Ureter (tissue), 1 donor: ENCODE results near the gene CLSTN1. TPM values are rescaled to one million over a fixed set of nuclear protein-coding genes. Genes with fewer than 3 reads are reported as not detected.
"Not testable (repeated sequence)": the region's sequence is repeated elsewhere in the genome, so short reads cannot be mapped to it uniquely, and the experiment has no call there.

Experiments used
- DNase-seq: peaks from one replicate; pipeline ENCODE4 v3.0.0-alpha.2; 2020; ENCODE audit warnings: low spot score
- total RNA-seq: library from RNA; stranded (reverse); gene quantifications from one replicate; pipeline ENCODE4 v1.2.4, GENCODE V29; 2023
- donor health status: DM: yes; HTN: yes; CAD: no.

Gene CLSTN1
- total RNA-seq, 1 donor from 2014 or later: 75.0 TPM

GRCh38 chr1:9714257-9714718 lies 109.5 kb downstream of the CLSTN1 start:
- no peak for DNase-seq

- DNase-seq: not testable (repeated sequence)
These were observed 111.0 kb downstream of the CLSTN1 start for GRCh38 chr1:9712767-9713166.

GRCh38 chr1:9711466-9712020 lies 112.2 kb downstream of the CLSTN1 start:
- no peak for DNase-seq

DNA sequence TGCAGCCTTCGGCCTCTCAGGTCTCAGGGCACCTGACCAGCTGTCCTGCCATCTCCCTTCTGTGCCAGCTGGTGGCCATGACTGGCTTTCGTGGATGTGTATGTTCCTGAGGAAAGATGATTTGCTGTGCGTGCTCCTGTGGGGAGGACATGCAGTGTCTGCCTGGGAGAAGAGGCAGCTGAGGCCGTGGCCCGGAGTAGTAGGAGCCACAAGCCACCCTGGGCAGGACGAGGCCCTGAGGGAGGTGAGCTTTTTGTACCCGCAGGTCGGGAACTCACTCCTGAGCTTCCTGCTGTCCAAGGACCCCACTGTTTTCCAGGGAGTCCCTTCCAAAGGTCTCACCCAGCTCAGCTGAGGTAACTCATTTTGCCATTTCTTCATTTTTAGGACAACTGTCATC lies 113.7 kb downstream of the CLSTN1 start:
- no peak for DNase-seq

DNA sequence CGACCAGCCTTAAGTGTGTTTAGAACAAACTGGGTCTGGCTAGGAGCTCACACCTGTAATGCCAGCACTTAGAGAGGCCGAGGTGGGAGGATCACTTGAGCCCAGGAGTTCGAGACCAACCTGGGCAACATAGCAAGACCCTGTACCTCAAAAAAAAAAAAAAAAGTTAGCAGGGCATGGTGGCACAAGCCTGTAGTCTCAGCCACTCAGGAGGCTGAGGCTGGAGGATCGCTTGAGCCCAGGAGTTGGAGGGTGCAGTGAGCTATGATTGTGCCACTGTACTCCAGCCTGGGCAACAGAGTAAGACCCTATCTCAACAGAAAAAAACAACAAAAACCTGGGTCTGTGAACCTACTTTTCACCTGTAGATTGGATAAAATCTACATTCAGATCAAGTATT lies 117.6 kb downstream of the CLSTN1 start:
- no peak for DNase-seq

DNA sequence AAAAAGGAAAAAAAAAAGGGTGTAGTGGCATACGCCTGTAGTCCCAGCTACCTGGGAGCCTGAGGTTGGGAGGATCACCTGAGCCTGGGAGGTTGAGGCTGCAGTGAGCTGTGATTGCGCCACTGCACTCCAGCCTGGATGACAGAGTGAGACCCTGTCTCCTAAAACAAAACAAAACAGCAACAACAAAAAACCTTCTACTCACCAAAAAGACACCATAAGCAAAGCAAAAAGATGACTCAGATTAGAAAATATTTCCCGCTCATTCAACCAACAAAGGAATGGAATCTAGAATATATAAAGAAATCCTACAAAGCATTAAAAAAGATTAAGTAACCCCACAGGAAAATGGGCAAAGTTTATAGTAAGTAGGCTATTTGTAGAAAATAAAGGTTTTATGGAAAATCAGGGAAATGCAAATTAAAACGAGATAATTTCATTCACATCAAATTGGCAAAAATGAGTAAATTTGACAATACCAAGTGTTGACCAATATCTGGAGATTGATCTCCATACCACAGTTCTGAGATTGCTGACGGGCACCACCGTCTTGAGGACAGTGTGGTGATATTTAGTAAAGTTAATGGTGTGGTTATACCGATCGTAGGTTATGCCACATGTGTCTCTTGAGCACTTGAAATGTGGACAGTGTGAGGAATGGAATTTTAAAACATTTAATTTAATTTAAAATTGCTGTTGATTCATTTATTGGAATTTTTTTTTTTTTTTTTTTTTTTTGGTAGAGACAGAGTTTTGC lies 118.2 kb downstream of the CLSTN1 start:
- no peak for DNase-seq

DNA sequence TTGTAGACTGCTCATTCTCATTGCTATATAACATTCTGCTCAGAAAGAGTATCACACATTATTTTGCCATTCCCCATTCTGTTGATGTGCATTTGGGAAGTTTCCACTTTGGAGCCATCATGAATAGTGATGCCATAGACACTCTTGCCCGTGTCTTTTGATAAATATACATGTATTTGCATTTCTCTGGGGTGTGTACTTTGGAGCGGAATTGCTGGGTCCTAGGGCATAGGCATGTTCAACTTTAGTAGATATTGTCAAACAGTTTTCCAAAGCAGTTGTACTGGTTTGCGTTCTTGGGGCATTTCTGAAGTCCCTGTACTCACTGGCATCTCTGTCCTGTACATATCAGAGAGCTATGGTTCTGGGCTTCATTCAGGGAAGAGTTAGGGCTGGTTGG lies 120.1 kb downstream of the CLSTN1 start:
- no peak for DNase-seq

GRCh38 chr1:9703165-9703509 lies 120.6 kb downstream of the CLSTN1 start:
- DNase-seq: no peak

GRCh38 chr1:9701665-9702064 lies 122.1 kb downstream of the CLSTN1 start:
- DNase-seq: no peak

DNA sequence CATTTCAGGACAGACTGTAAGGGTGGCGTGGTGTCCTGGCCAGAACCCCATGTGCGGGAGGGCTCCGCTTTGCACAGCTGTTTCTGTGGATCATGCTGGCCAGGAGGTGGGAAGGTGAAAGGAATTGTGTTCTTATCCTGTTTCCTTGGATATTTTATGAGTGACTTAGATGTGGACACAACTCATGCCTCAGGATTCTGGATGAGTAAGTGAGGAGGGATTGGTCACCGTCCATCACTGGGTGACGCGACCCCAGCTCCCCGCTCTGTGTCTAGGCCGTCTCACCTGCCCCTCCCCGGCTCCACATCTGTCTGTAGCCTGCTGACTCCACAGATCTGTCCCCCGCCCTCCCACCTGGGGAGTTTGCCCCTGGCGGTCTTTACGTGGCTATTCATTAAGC lies 123.4 kb downstream of the CLSTN1 start:
- DNase-seq: no peak

DNA sequence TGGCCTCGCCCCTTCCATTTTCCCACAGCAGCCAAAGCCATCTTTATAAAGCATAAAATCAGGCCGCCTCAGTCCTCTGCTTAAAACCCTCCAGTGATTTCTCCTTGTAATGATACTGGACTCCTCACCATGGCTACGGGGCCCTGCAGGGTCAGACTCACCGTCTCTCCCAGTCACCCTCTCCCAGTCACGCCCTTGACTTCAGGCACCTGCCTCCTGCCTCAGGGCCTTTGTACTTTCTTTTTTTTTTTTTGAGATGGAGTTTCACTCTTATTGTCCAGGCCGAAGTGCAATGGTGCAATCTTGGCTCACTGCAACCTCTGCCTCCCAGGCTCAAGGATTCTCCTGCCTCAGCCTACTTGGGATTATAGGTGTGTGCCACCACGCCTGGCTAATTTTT lies 124.4 kb downstream of the CLSTN1 start:
- DNase-seq: no peak

DNA sequence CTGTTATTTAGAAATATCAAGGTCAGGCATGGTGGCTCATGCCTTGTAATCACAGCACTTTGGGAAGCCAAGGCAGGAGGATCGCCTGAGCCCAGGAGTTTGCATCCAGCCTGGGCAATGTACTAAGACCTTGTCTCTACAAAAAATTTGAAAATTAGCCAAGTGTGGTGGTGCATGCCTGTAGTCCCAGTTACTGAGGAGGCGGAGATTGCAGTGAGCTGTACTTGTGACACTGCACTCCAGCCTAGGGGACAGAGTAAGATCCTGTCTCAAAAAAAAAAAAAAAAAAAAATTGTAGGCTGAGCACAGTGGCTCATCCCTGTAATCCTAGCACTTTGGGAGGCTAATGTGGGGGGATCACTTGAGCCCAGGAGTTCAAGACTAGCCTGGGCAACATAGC lies 127.0 kb downstream of the CLSTN1 start:
- DNase-seq: no peak

DNA sequence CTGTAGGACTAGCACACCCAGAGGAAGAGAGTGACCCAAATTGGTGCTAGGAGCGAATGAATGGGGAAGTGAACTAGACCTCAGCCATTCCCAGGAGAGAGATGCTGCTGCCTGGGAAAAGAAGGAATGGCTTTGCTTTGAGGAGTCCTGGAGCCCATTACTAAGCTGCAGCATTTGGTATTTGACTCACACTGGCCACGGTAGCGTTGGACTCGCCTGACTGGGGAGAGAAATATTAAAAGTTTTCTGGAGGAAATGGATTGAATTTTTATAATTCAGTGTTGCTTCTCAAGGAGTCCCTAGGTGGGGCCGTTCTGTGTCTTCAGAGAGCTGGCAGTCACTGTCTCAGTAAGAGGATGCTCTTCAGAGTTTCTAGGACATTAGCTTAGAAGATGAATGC lies 132.1 kb downstream of the CLSTN1 start:
- no peak for DNase-seq

DNA sequence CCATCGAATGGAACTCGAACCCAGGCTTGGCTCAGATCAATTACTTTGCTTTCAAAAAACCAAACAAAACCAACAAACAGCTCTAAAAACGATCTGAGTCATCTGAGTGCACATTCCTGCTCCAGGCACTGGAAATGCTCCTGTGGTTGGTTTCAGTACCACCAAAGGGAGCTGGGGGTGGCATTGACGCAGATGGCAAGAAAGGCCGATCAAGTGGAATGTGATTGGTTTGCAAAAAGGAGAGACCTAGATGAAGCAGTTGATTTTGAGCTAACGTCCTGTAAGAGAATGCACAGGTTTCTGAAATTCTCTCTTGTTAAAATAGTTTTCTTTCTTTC lies 132.7 kb downstream of the CLSTN1 start:
- no peak for DNase-seq

DNA sequence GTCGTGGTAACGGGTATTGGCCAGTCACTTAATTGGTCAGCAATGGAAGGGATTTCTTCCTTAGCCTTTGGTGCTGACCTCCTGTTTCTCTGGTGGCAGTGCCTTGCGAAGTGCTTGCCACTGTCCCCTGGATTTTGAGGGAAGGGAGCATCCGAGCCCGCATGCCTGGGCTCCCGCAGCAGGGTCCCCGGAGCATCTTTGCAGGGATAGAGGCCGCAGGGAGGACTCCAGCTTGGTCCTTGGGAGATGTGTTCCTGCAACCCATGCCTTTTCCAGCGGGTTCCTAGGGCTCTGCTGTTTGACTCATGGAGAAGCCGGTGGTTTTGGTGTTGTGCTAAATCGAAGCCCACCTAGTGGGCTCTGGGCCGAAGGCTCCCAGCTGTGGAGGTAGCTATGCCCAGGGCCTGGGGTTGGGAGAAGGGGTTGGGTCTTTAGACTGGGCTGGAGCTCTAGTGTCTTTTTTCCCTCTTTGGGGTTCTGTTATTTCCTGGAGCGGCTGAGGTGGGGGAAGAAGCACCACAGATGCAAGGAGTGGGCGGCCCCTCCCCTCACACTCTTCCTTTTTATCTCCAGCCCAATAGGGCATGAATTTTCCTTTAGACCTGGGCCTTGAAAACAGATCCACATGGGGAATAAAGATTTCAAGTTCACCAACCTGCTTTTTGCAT lies 133.2 kb downstream of the CLSTN1 start:
- DNase-seq: no peak

DNA sequence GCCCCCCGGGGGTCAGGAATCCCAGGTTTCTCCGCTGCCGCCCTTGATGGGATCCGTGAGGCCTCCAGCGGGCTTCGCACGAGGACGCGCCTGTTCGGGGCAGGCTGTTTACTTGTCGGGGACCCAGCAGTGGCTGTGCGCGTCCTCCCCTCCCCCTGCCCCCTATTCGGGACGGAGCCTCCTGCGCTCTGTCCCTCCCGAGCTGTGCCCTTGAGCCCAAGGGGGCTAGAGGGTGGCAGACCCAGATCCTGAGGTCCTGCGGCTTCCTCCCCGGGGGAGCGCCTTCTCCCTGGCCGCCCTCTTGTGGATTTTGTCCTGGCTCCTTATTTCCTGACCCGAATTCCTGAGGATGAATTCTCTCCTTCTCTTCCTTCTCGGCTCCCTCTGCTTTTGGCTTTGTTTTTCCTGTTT lies 133.8 kb downstream of the CLSTN1 start:
- no peak for DNase-seq

GRCh38 chr1:9689011-9689706 lies 134.6 kb downstream of the CLSTN1 start:
- peak; percentile 81 for DNase-seq

DNA sequence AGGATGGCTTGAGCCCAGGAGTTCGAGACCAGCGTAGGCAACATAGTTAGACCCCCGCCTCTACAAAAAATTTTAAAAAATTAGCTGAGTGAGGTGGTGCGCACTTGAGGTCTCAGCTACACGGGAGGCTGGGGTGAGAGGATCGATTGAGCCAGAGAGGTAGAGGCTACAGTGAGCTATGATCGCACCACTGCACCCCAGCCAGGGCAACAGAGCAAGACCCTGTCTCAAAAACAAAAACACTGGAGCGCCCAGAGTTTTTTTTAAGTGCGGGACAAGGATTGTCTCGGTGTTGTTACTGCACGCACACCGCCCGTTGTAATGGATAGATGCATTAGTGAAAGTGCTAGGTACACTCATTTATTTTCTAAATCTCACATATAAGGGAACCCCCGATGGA lies 135.2 kb downstream of the CLSTN1 start:
- DNase-seq: no peak

DNA sequence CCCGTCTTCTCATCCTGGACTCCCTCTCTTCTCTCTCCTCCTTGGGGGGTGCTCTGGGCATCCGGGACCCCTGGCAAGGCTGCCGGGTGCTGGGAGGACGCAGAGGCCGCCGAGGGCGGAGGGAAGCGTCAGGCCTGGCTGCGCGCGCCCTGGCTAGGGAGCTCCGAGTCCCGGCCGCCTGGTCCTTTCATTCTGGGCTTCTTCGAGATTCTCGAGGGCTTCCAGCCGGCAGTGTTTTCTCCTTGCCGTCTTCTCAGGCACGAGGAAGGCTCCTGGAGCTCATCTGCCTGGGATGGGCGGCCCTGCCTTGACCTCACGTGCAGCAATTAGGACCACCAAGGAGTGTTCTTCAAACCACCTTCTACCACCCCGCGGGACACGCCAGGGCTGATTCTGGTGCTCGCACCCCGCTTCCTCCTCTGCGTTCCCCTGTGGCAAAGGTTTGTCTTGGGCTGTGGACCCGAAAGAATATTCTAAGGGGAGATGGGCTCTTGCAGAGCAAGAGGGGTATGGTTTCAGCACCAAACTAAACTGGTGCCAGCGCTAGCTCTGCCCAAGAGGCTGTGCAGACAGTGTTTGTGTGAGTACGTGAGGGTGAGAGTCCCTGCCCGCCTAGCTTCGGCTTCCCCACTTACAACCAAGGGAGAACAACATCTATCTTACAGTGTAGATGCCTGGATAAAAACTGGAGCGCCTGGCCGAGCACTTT lies 135.7 kb downstream of the CLSTN1 start:
- DNase-seq: no peak

DNA sequence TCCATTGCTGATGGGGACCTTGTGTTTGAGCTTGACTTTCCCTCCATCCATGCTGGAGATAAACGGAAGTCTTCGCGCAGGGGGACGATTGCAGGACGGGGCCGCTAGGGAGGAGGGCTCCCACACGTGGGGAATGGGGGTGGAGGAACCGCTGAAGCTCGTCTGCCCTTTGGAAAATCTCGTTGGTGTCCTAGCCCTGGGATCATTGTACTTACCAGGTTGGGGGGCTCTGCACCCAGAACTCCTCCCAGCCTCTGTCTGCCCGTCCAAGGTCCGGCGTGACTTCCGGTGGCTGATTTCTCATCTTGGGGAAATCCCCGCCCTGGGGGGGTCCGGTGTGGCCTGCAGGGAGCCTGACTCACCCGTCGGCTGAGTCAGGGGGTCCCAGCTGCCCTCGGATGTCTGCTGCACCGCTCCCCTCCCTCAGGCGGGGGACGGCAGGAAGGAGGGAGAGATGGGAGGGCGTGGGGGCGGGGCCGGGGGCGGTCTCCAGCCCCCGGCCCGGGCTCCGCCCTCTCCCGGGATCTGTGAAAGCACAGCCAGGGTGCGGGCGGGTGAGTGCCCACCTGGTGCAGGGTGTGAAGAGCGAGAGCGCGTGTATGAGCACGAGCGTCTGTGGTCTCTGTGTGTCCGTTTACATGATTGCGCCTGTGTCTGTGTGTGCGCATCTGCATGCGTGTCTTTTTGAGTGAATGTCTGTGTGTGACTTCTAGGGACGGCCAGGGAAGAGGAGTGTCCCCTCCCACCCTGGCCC lies 136.5 kb downstream of the CLSTN1 start:
- DNase-seq: no peak

GRCh38 chr1:9684801-9685200 lies 139.0 kb downstream of the CLSTN1 start:
- DNase-seq: no peak
